HL-60 (cell line): ENCODE results near the gene VPS13D.

Source experiments
- DNase-seq, 2 experiments: peaks; one replicate each; pipeline ENCODE4 v3.0.0-alpha.2; 2010 to 2020; ENCODE audit warnings: low read depth in 1 of 2, low spot score in 1 of 2
- H3K27ac ChIP-seq: fragments of 250-450 bp; sonication (Bioruptor Pico); replicated peaks from 2 replicates; pipeline ENCODE4 v1.5.1; 2020; ENCODE audit warnings: mild to moderate bottlenecking, moderate library complexity
- H3K27me3 ChIP-seq: fragments of 250-450 bp; sonication (Bioruptor Pico); 2 replicates; pipeline ENCODE4 v1.5.1; 2021; ENCODE audit warnings: mild to moderate bottlenecking, moderate library complexity; ENCODE audit not compliant: insufficient read depth, poor library complexity, severe bottlenecking
- H3K4me3 ChIP-seq: replicated peaks from 2 replicates; pipeline ENCODE4 v1.5.1; 2011; ENCODE audit warnings: mild to moderate bottlenecking, control low read depth, low read length; ENCODE audit not compliant: insufficient read depth
- CTCF ChIP-seq: IDR thresholded peaks from one replicate; pipeline ENCODE4 v1.5.1; 2011; ENCODE audit warnings: low read length, control low read depth, inconsistent platforms; ENCODE audit not compliant: insufficient read depth
- GABPA ChIP-seq: IDR thresholded peaks from 2 replicates; pipeline ENCODE4 v1.6.1; 2012; ENCODE audit warnings: low read depth
- POLR2AphosphoS5 ChIP-seq: IDR thresholded peaks from 2 replicates; pipeline ENCODE4 v1.6.1; 2012; ENCODE audit warnings: low read depth
- SPI1 ChIP-seq: IDR thresholded peaks from 2 replicates; pipeline ENCODE4 v1.6.1; 2012; ENCODE audit warnings: low read depth, mild to moderate bottlenecking, borderline replicate concordance
- TF ChIP-seq, protein P1 (sequence below): IDR thresholded peaks from 2 replicates; pipeline ENCODE4 v1.6.1; 2012; ENCODE audit warnings: low read depth; ENCODE audit not compliant: insufficient replicate concordance

Gene VPS13D

GRCh38 chr1:12552951-12553921, 323.4 kb downstream of the VPS13D start:
- Histone ChIP-seq H3K4me3 (no peak overlapping the region), H3K27ac (no peak overlapping the region), H3K27me3 (no peaks in the 10 kb centered on the region)
- DNase-seq, result no peak
- no peak for TF ChIP-seq CTCF
- no peak for TF ChIP-seq GABPA
- TF ChIP-seq SPI1, result no peak

GRCh38 chr1:12553963-12554362, 324.1 kb downstream of the VPS13D start:
- DNase-seq, result no peak
- no peak overlapping the region for H3K27ac ChIP-seq
- no peaks in the 10 kb centered on the region for H3K27me3 ChIP-seq
- no peak overlapping the region for H3K4me3 ChIP-seq
- TF ChIP-seq POLR2AphosphoS5 (no peak), GABPA (no peak), SPI1 (no peak), CTCF (no peak)
- TF ChIP-seq, protein P1, sequence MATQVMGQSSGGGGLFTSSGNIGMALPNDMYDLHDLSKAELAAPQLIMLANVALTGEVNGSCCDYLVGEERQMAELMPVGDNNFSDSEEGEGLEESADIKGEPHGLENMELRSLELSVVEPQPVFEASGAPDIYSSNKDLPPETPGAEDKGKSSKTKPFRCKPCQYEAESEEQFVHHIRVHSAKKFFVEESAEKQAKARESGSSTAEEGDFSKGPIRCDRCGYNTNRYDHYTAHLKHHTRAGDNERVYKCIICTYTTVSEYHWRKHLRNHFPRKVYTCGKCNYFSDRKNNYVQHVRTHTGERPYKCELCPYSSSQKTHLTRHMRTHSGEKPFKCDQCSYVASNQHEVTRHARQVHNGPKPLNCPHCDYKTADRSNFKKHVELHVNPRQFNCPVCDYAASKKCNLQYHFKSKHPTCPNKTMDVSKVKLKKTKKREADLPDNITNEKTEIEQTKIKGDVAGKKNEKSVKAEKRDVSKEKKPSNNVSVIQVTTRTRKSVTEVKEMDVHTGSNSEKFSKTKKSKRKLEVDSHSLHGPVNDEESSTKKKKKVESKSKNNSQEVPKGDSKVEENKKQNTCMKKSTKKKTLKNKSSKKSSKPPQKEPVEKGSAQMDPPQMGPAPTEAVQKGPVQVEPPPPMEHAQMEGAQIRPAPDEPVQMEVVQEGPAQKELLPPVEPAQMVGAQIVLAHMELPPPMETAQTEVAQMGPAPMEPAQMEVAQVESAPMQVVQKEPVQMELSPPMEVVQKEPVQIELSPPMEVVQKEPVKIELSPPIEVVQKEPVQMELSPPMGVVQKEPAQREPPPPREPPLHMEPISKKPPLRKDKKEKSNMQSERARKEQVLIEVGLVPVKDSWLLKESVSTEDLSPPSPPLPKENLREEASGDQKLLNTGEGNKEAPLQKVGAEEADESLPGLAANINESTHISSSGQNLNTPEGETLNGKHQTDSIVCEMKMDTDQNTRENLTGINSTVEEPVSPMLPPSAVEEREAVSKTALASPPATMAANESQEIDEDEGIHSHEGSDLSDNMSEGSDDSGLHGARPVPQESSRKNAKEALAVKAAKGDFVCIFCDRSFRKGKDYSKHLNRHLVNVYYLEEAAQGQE, result no peak

- H3K27me3 ChIP-seq, result no peaks in the 10 kb centered on the region
- no peak overlapping the region for H3K4me3 ChIP-seq
- TF ChIP-seq, protein P1, result no peak
- TF ChIP-seq CTCF (no peak), GABPA (no peak), POLR2AphosphoS5 (no peak), SPI1 (no peak)
- DNase-seq, result no peak
- H3K27ac ChIP-seq, result no peak overlapping the region
Observed at GRCh38 chr1:12554521-12555305, 324.9 kb downstream of the VPS13D start.
